Inflammatory macrophage treated with lipopolysaccharide for 4 hours (primary cell): Measurements from ENCODE around the gene PXYLP1.
A peak's percentile ranks its signal among the peaks of the same experiment; 100 is the strongest.

Experiments used
- DNase-seq: peaks from one replicate; pipeline ENCODE4 v3.0.0-alpha.2; 2020

The PXYLP1 gene

DNA sequence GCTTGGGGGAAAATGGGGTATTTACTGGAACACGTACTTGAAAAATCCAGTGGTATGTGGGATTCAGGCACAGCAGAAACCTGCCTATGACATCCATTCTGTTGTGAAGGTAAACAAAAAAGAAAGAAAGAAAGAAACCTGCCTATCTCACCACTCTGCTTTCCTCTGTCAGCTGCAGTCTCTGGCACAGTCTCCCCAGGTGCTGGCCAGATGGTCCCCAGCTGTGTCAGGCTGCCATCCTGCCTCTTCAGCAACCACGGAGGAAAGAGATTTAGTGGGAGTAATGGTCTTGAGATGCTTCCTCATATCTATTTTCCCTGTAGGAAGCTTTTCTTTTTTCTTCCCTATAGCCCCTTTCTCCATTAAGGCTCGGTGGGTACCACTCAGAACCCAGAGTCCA is 2.5 kb upstream of the PXYLP1 start:
- DNase-seq: no peak

DNA sequence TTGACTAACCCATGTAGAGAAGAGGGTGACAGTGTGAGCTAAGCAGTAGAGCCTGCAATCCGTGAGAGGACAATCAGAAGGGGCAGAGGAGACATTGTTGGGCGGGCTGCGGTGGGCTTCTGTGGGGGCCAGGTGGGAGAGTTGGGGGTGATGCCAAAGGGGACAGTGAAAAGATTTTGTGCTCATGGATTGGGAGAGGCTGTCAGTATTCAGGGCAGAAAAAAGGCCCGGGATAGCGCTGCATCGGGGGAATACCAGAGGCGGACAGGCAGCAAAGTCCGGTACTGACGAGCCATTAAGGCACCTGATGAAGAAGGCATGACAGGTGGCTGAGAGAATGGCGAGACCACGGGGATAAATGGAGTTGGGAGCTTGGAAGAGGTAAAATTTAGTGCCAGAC is 1.3 kb upstream of the PXYLP1 start:
- DNase-seq: no peak

DNA sequence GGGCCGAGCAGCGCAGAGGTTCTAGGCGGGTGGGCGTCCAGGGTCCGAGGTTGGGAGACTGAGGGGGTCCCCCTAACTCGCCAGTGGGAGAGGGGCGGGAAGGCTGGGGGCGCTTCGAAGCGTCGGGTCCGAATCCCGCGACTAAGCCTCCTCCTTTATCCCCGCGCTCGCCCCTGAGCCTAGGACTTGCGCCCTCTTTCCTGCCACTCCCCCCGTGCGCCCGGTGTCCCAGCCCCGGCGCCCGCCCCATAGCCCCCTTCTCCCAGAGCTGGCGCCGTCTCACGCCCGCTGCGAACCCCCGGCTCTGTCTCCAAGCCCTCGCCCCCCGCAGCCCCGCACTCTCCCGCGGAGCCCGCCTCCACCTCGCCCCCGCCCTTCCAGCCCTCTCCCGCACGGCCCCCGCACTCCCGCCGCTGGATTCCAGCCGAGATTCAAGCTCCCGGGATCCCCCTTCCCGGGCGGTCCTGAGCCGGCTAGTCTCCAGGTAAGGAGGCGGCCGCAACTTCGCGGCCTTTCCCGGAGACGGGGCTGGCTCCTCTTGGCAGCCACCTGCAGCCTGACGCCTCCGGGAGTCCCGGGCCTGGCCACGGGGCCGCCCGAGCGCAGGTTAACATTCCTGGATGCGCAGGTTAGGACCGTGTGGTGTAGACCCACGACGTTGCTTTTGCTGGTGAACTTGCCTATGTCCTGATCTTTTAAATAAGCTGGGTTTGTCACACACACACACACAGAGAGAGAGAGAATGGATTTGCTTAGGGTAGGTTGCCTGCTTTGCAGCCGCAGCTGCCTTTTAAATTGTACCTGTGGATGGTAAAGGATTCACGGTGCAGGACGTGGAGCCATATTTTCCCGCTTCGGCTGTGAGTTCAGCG is 563 bp downstream of the PXYLP1 start:
- DNase-seq: no peak

DNA sequence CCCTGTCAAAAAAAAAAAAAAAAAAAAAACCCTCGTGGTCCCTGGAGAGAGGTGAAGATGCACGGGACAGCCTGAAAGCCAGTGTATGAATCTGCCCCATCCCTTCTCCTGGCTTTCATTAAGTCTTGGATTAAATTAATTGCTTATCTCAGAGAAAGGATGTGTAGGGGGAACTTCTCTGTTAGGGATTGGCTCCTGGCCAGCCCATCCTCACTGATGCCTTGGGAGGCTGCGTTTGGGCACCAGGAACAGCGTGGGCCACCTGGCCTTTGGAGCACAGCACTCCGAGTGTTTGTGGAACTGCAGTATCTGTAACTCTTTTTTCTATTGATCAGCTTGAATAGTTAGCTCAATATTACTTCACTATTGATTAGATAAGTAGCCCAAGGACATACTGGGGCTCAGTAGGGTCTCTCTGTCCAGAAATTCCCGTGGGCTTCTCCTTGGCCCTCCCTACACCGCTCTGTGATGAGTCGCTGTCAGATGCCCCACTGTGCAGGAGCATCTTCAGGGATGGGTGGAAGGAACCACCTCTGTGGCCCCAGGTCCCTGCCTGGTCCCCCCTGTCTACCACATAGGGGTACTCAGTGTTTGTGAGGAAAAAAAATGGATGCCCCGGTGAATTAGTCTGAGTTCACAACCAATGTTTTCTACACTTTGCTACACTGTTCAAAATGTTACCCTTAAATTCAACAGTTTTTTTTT is 2.0 kb downstream of the PXYLP1 start:
- no peak for DNase-seq

DNA sequence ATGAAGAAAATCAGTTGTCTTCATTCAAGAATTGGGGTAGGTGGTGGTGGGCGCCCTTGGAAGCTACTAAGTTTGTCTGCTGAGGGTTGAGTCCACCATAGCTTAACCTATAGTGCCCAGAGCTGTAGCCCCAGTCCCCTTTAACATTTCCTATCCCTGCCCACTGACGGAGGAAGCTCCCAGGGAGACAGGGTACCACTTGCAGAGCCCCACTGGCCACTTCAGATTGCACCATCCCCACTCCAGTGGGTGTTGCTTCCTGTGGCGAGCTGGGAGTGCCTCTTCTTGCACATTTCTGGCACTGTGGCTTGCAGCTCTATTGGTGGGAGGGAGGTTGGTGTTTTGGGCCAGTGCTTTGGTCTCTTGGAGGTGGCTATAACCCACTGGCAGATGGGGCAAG is 2.7 kb downstream of the PXYLP1 start:
- peak; percentile 71 for DNase-seq

DNA sequence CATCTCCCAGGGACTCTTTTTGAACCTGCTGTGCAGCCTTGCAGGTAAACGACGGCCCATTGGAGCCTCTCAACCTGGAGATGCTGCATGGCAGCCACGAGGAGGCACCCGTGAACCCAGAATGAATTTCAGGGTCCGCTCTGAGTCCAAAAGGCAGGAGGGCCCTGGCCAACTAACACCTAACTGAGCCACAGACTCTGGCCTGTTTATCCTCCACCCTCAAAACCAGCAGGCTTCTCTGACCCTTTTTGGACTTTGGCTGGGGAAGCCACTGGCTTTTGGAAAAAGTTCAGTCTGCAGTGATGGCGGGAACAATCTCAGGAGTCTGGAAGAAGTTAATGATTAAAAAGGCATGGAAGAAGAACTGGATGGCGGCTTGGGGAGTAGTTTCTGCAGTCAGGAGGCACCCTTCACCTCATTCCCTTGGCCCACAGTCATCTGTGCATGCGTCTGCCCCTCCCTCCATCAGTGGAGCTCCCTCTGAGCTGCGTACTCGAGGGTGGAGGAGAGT is 4.1 kb downstream of the PXYLP1 start:
- DNase-seq: no peak

DNA sequence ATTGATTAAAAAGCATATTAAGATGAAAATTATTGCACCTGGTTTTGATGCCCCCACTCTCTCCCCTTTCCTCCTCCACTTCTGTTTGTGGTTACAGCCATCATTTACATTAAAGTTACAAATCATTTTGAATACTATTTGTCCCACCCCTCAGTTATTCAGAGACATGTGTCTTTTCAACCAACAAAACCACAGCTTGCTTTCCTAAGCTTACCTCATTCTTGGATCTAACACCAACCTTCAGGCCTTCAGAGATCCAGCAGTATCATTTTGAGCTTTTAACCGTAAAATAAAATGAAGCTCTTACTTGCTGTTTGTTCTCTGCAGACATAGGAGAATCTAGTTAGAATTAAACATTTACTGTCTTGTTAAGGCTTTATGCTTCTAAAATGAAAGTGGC is 4.7 kb downstream of the PXYLP1 start:
- DNase-seq: no peak

DNA sequence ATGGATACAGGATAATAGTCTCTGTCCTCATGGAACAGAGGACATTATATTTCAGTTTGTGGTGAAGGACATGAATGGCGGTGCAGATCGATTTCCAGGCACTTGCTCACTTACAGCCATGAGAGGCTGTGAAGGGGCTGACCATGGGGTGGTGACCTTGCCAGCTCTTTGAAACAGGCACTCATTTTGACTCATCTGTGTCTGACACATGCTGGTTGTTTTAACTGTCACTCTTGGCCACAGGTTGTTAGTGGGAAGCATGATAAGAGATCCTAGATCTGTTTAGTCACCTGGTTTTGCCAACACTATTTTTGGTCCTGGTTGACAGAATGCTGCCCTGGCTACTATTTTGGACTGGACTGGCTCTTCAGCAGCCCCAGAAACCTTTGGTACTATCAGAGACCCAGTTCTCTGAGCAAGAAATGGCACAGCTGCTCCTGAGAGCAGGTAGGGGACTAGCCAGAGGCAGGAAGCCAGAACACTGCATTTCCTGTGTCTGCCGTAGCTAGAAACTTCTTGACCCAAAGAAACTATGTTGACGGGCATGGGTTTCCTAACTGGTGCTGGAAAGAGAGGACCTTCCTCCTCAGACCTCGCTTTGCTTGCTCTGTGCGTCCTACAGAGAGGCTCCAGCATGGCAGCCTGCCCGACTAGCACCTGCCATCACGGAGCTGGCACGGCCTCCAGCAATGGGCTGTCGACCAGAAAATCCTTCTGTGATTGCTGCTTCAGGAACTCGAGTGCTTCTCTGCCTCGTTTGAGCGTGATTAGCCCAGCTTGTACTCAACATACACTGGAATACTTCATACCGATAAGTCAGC is 6.3 kb downstream of the PXYLP1 start:
- DNase-seq: no peak

DNA sequence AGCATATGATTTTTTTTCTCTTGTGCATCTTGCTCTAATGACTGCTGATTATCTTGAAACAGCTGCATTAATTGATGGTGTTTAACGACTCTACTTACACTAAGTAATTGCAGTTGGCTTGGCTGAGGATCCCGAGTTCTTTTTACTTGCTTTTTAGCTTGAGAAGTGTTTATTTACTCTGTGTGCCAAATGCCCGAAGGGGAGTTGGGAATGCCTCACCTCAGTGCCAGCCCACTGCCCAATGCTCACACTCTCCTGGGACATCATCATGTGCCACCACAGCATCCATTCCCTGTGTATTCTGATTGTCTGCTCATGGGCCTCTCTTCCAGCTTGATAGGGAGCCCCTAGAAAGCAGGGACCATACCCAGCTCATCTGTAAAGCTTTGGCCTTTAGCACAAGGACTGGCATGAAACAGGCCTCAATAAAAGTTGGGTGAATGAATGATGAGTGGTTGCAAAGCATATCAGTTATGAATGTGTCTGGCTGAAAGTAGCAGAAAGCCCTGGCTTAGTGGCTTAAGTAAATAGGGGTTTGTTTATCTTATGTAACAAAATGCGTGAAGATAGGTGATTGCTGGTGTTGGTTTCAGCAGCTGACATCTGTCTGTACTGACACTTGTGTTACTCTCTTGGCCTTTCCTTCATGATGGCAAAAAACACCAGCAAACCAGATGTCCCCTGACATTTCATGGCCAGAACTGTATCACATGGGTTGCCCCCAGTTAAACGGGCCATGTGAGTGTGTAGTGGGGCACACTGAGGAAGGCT is 8.1 kb downstream of the PXYLP1 start:
- DNase-seq: no peak

DNA sequence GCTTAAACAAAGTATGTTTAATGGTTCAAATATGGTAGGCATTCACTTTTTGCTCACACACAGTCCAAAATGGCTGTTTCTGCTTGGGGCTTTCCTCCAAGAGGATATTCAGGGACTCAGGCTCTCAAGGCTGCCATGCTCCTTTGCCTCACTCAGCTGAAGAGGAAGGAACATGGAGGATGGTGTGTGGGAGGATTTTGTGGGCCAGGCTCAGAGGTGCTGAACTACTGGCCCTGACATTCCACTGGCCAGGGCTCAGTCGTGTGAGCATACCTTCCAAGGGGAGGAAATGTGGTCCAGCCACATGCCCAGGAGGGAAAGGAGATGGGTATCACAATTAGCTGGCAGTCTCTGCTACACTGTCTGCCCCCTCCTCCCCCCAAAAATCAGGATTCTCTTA is 8.7 kb downstream of the PXYLP1 start:
- peak; percentile 42 for DNase-seq

DNA sequence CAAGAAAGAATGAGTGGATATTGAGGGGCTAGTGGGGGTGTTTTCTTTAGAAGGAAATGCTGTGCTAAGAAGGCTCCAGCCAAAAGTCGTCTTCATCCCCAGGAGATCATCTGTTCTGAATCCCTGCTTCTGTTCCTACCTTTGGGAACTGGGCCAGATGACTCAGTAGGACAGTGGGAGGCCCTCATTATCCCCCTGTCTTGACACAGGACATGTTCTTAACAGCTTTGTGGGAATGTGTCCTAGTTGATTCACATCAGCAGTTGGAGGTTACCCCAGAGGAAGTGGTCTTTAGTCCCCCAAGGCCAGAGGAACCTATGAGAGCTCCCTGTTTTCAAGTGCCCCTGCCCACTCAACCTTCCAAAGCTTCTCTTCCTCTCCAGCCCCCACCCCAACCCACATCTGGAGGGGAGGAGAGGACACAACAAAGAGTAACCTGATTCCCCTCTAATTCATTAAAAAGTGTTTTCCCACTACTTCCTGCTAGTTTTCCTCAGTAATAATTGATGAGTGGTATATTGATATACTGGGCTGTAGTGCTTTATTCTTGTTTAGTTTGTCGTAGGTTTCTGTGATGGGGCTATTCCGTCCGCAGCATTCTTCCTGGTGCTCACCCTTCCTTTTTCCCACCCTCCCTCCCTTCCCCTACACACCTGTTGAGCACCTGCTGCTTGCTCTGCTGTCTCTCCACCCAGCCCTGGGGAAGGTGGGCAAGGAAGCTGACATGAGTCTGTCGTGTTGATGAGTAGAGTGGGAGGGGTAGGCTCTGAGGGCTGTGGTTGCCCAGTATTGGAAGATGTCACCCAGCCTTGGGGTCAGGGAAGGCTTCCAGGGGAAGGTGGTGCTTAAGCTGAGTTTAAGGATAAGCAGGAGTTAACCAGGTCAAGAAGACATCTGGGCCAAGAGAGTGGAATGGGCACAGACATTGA is 9.3 kb downstream of the PXYLP1 start:
- no peak for DNase-seq

DNA sequence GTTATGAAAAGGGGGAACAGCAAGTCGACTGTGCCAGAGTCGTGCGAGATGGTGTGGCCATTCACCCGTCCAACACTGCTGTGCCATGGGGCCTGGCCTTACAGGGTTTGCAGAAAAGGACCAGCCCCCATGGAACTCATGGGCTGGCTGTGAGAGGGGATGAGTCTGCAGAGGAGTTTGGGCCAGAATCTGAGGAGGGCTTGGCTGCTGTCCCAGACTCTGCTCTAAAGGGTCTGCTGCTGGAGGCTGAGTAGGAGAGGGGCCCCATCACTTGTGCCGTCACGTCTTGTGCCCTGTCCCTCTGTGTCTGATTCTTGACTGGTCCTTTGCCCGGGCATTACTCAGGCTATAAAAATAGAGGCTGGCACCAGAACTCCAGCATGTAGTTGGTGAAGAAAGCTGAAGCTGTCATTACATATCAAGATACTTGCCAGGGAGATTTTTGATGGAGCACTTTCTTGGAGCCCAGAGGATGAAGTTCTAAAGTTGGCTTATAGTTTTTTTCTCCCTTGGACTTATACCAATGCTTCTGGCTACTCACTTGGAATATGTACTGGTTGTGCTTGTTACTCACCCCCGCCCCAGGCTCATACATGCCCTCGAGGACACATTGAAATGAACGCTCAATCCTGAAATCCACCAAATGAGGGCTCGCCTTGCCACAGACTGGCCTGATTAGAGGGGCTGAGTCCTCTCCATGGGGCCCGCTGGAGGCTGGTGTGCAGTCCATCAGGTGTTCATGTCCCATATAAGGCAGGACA is 10.2 kb downstream of the PXYLP1 start:
- no peak for DNase-seq

DNA sequence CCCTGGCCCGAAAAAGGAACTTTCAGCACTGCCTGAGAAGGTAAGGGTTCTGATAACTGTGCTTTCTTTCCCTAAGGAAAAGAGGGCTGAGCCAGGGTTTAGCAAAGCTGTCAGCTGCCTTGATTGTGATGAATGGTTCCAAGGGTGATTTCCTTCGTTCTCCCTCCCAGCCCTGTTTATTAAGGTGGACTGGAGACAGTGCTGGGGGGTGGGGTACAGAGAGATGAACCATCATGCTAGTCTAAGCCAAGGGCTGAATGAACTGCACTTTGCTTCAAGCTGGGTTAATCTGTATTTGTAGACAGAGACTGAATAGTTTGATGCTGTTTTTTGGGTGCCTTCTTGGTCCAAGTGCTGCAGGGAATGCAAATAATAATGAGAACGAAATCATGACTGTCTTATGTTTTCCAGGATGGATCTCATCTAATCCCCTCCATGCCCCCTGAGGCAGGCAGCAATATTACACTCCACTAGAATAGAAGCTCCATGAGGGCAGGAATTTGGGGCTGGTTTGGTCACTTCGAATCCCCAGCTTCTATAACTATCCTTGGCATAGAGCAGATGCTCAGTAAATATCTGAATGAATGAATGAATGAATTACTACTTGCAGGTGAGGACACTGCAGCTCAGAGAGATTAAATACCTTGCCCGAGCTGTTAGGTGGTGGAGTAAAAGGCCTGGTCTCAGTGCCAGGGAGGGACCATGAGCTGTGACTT is 10.9 kb downstream of the PXYLP1 start:
- DNase-seq: no peak

DNA sequence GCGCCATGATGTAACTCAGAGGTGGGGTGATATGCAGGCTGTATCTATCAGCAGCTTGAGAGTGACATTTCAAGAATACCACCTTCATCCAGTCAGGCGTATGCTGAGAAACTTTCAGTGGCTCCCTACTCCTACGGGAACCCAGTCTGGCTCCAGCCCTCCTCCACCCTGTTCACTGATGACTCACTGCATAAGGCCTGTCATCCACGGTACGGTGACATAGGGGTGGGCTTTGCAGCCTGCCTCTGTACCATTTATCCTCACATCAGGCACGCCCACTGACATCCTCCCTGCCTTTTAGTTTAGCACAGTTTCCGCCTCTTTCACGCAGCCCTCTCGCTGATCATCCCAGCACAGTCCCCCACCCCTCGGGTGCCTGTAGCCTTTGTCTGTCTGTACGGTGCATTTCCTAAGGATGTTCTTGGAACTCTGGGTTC is 11.7 kb downstream of the PXYLP1 start:
- peak; percentile 23 for DNase-seq

DNA sequence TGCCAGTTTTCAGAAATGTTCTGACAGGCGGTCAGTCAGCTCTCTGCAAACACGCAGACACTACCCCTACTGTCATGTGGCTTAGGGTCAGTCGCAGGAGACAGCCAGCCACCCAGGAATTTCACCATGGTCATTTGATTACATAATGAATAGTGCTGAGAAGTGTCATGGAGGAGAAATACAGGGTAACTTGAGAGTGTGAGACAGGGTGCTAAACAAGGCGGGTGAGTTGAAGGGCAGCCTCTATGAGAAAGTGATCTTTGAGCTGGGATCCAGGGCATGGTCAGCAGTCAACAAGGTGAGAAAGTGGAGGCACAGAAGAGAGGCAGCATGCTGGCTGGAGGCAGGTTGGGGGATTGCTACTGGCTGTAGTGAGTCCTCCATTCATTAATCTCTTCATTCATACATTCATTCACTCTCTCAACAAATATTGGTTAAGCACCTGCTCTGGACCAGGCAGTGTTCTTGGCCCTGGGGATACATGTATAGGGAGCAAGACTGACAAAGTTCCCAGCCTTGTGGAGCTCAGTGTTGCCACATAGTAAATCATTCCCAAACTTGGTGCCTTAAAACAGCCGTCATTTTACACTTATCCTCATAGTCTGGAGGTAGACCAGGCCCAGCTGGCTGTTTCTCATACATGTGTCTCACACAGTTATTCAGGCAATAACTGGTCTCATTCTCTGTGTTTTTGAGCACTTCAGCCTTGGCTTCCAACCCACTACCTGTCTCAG is 14.8 kb downstream of the PXYLP1 start:
- no peak for DNase-seq

DNA sequence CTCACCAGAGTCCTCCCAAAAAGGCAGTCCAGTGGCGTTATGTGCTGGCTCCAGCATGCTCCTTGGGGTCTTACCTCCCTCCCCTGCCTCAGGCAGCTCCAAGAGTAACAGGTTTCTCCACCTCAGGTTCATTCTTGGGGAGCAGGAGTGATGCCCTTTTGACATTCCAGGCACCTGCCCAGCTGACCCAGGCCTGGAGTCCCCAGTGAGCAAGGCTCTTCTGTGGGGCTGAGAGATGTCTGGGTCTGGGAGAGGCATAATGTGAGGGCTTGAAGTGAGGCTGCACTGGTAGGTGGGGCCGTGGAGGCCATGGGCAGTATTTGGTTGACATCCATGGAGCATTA is 15.3 kb downstream of the PXYLP1 start:
- no peak for DNase-seq

DNA sequence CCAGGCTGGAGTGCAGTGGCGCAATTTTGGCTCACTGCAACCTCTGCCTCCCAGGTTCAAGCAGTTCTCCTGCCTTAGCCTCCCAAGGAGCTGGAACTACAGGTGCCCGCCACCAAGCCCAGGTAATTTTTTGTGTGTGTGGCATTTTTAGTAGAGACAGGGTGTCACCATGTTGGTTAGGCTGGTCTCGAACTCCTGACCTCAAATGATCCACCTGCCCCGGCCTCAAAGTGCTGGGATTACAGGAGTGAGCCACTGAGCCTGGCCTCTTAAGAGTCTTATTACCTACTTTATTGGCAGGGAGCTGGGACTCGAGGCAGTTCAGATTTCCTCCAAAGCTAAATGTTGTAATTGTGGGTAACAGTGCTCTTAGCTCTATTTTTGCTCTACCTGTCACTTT is 16.4 kb downstream of the PXYLP1 start:
- no peak for DNase-seq

DNA sequence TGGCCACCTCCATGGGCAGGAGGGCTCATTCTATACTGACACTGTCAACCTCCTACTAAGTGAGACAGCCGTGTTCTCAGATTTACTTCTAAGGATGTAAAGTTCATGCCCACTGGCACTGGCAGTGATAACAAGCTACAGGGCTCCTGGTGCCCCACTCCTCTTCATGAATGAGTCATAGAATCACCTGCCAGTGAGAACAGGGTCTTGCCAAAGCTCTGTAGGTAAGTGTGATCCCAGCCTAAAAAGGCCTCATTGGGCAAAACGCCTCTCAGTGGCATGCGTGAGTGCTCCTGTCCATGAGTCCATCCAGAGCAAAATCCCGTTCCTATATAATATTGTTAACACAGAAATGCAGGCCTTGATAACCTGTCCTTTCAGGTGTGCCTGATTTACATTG is 17.4 kb downstream of the PXYLP1 start:
- no peak for DNase-seq

DNA sequence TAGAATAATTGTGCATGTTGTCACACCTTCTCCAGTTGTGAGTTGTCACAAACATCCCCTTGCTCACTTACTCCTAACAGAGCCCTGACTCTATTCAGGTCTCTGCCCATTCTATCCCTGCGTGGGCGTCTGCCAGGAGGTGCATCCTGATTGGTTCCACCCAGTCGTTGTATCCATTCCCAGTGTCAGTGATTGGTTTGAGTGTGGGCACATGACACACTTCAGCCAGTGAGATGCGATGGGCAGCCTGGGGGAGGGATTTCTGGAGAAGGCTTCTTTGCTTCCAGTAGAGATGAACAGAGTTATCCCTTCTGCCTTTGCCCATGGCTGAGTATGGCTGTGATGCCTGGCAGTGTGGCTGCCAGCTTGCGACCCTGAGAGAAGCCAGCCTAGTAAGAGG is 18.7 kb downstream of the PXYLP1 start:
- no peak for DNase-seq
